Neural progenitor cell (in vitro differentiated cells): ENCODE measurements around the gene FOXJ1. TPM values are rescaled to one million over a fixed set of nuclear protein-coding genes. Genes with fewer than 3 reads are reported as not detected.

ENCODE experiments used
- DNase-seq: peaks from one replicate; pipeline ENCODE4 v3.0.0-alpha.2; 2016; ENCODE audit warnings: low spot score
- H2AFZ ChIP-seq: fragments of 200-600 bp; sonication (generic); replicated peaks from 2 replicates; pipeline ENCODE4 v1.6.1; 2016; ENCODE audit warnings: antibody characterized with exemption
- H3F3A ChIP-seq: fragments of 200-600 bp; sonication (generic); 2 replicates; pipeline ENCODE4 v1.6.1; 2016; ENCODE audit warnings: antibody characterized with exemption, low read depth
- H3K27ac ChIP-seq: fragments of 200-600 bp; sonication (generic); 2 replicates; pipeline ENCODE4 v1.5.1; 2016; ENCODE audit warnings: mild to moderate bottlenecking
- H3K27me3 ChIP-seq: fragments of 200-600 bp; sonication (generic); 2 replicates; pipeline ENCODE4 v1.6.1; 2016; ENCODE audit warnings: mild to moderate bottlenecking, moderate library complexity
- H3K36me3 ChIP-seq: fragments of 200-600 bp; sonication (generic); 2 replicates; pipeline ENCODE4 v1.5.1; 2016
- H3K4me1 ChIP-seq: fragments of 200-600 bp; sonication (generic); 2 replicates; pipeline ENCODE4 v1.6.1; 2016; ENCODE audit warnings: mixed run types
- H3K4me2 ChIP-seq: fragments of 200-600 bp; sonication (generic); 2 replicates; pipeline ENCODE4 v1.6.1; 2016
- H3K4me3 ChIP-seq: fragments of 200-600 bp; sonication (generic); 2 replicates; pipeline ENCODE4 v1.5.1; 2016
- H3K79me2 ChIP-seq: fragments of 200-600 bp; sonication (generic); 2 replicates; pipeline ENCODE4 v1.6.1; 2016; ENCODE audit warnings: low read depth
- H3K9ac ChIP-seq: fragments of 200-600 bp; sonication (generic); 2 replicates; pipeline ENCODE4 v1.6.1; 2016
- H3K9me3 ChIP-seq: fragments of 200-600 bp; sonication (generic); 2 replicates; pipeline ENCODE4 v1.5.1; 2016; ENCODE audit warnings: low read depth
- H4K20me1 ChIP-seq: fragments of 200-600 bp; sonication (generic); 2 replicates; pipeline ENCODE4 v1.6.1; 2016; ENCODE audit warnings: low read depth
- H3K27ac Mint-ChIP-seq: 3 replicates; pipeline ENCODE4 v1.8.0; 2021; ENCODE audit warnings: mixed read lengths
- H3K27me3 Mint-ChIP-seq: 2 replicates; pipeline ENCODE4 v1.8.0; 2022; ENCODE audit warnings: low read depth, mild to moderate bottlenecking, inconsistent platforms, moderate library complexity, mixed read lengths; ENCODE audit not compliant: insufficient read depth
- H3K36me3 Mint-ChIP-seq: 3 replicates; pipeline ENCODE4 v1.8.0; 2021; ENCODE audit warnings: mixed read lengths
- H3K4me1 Mint-ChIP-seq: 3 replicates; pipeline ENCODE4 v1.8.0; 2021; ENCODE audit warnings: mixed read lengths
- H3K4me3 Mint-ChIP-seq: 3 replicates; pipeline ENCODE4 v1.8.0; 2021; ENCODE audit warnings: mild to moderate bottlenecking, moderate library complexity, mixed read lengths
- H3K9me3 Mint-ChIP-seq: 3 replicates; pipeline ENCODE4 v1.8.0; 2020; ENCODE audit warnings: mixed read lengths
- CTCF ChIP-seq: fragments of 200-600 bp; sonication (generic); IDR thresholded peaks from 2 replicates; pipeline ENCODE4 v1.5.1; 2017; ENCODE audit warnings: antibody characterized with exemption, mild to moderate bottlenecking
- EZH2 ChIP-seq: fragments of 200-600 bp; sonication (generic); IDR thresholded peaks from 2 replicates; pipeline ENCODE4 v1.6.1; 2017; ENCODE audit warnings: antibody characterized with exemption, mild to moderate bottlenecking, moderate library complexity
- EZH2phosphoT487 ChIP-seq: fragments of 200-600 bp; sonication (generic); IDR thresholded peaks from 2 replicates; pipeline ENCODE4 v1.6.1; 2017; ENCODE audit warnings: antibody characterized with exemption
- total RNA-seq: library from RNA; depleted of rRNA; stranded (reverse); fragments of >200 nt; gene quantifications from 2 replicates; pipeline ENCODE4 v1.2.3, GENCODE V29; 2015; ENCODE audit warnings: low replicate concordance

FOXJ1 gene
- total RNA-seq, 1 donor from 2014 or later = 0.49 TPM

- Histone ChIP-seq H2AFZ (no peak overlapping the region), H3K9ac (no peak overlapping the region), H3K4me2 (no peak overlapping the region), H3K27ac (no peak overlapping the region), H3K4me1 (peaks cover 22% of the 10 kb centered on the region), H3K4me3 (no peak overlapping the region), H3K36me3 (no peaks in the 10 kb centered on the region), H3K27me3 (no peaks in the 10 kb centered on the region), H3K9me3 (no peaks in the 10 kb centered on the region), H3K79me2 (no peaks in the 10 kb centered on the region), H3F3A (peaks cover 3% of the 10 kb centered on the region), H4K20me1 (no peaks in the 10 kb centered on the region)
- H3K27me3 Mint-ChIP-seq = peaks cover 2% of the 10 kb centered on the region
- H3K27ac Mint-ChIP-seq = no peak overlapping the region
- no peak for TF ChIP-seq CTCF
- no peak for TF ChIP-seq EZH2phosphoT487
- TF ChIP-seq EZH2 = no peak
- peaks cover 7% of the 10 kb centered on the region for H3K4me1 Mint-ChIP-seq
- H3K36me3 Mint-ChIP-seq = peaks cover 7% of the 10 kb centered on the region
- no peaks in the 10 kb centered on the region for H3K9me3 Mint-ChIP-seq
- no peak overlapping the region for H3K4me3 Mint-ChIP-seq
- DNase-seq = no peak
Measured at GRCh38 chr17:76153202-76153601, 12.2 kb upstream of the FOXJ1 start.

- H3K9me3 ChIP-seq = no peaks in the 10 kb centered on the region
- no peak for DNase-seq
- H3K27me3 Mint-ChIP-seq = peaks cover 2% of the 10 kb centered on the region
- no peaks in the 10 kb centered on the region for H3K27me3 ChIP-seq
- H3K36me3 ChIP-seq = no peaks in the 10 kb centered on the region
- TF ChIP-seq CTCF = no peak
- no peak for TF ChIP-seq EZH2
- TF ChIP-seq EZH2phosphoT487 = no peak
- H3K9me3 Mint-ChIP-seq = no peaks in the 10 kb centered on the region
- no peak overlapping the region for H3K4me3 ChIP-seq
- H3K4me3 Mint-ChIP-seq = no peak overlapping the region
- H3K27ac Mint-ChIP-seq = no peak overlapping the region
- H3F3A ChIP-seq = peaks cover 2% of the 10 kb centered on the region
- no peaks in the 10 kb centered on the region for H3K79me2 ChIP-seq
- no peak overlapping the region for H3K27ac ChIP-seq
- H3K36me3 Mint-ChIP-seq = peaks cover 7% of the 10 kb centered on the region
- H3K4me1 Mint-ChIP-seq = peaks cover 9% of the 10 kb centered on the region
- no peak overlapping the region for H3K9ac ChIP-seq
- H3K4me1 ChIP-seq = peaks cover 22% of the 10 kb centered on the region
- no peak overlapping the region for H2AFZ ChIP-seq
- no peak overlapping the region for H3K4me2 ChIP-seq
- no peaks in the 10 kb centered on the region for H4K20me1 ChIP-seq
Measured at GRCh38 chr17:76152591-76152990, 11.5 kb upstream of the FOXJ1 start.

- H3K9ac ChIP-seq = no peak overlapping the region
Measured at GRCh38 chr17:76151896-76152454, 10.9 kb upstream of the FOXJ1 start.

More at GRCh38 chr17:76151896-76152454, 10.9 kb upstream of the FOXJ1 start:
- Histone ChIP-seq H3K27ac (no peak overlapping the region), H3K4me1 (peaks cover 22% of the 10 kb centered on the region), H3F3A (no peaks in the 10 kb centered on the region), H4K20me1 (no peaks in the 10 kb centered on the region), H3K27me3 (no peaks in the 10 kb centered on the region), H3K4me2 (no peak overlapping the region), H3K4me3 (no peak overlapping the region), H2AFZ (no peak overlapping the region), H3K79me2 (no peaks in the 10 kb centered on the region), H3K36me3 (no peaks in the 10 kb centered on the region), H3K9me3 (no peaks in the 10 kb centered on the region)
- H3K36me3 Mint-ChIP-seq = peaks cover 7% of the 10 kb centered on the region
- no peak for DNase-seq
- H3K4me3 Mint-ChIP-seq = no peak overlapping the region
- no peaks in the 10 kb centered on the region for H3K9me3 Mint-ChIP-seq
- H3K27ac Mint-ChIP-seq = no peak overlapping the region
- peaks cover 11% of the 10 kb centered on the region for H3K4me1 Mint-ChIP-seq
- H3K27me3 Mint-ChIP-seq = peaks cover 5% of the 10 kb centered on the region
- TF ChIP-seq EZH2 = no peak
